ENCODE results near the gene KLHDC4. TPM values are rescaled to one million over a fixed set of nuclear protein-coding genes. Genes with fewer than 3 reads are reported as not detected.
A peak's percentile ranks its signal among the peaks of the same experiment; 100 is the strongest.
"Not testable (repeated sequence)": the region's sequence is repeated elsewhere in the genome, so short reads cannot be mapped to it uniquely, and the experiment has no call there.

KLHDC4 gene
- total RNA-seq, 1 experiment from 2014 or later = 26.4 TPM

GRCh38 chr16:87790292-87791100 lies 24.7 kb upstream of the KLHDC4 start:
- in situ Hi-C loops (cut with HindIII; ENCODE audit: low pct_unique_long_range_greater_than_20kb, low sequenced_read_pairs) = no loop called here
- DNase-seq (ENCODE audit: low read depth, low spot score) = peak; percentile 57

GRCh38 chr16:87789437-87790291 lies 23.9 kb upstream of the KLHDC4 start:
- DNase-seq (ENCODE audit: low read depth, low spot score) = peak; percentile 91
- in situ Hi-C loops (cut with HindIII; ENCODE audit: low pct_unique_long_range_greater_than_20kb, low sequenced_read_pairs) = no loop called here

GRCh38 chr16:87788730-87789436 lies 23.1 kb upstream of the KLHDC4 start:
- in situ Hi-C loops (cut with HindIII; ENCODE audit: low pct_unique_long_range_greater_than_20kb, low sequenced_read_pairs); DNase-seq (ENCODE audit: low read depth, low spot score): not testable (repeated sequence)

GRCh38 chr16:87787451-87788091 lies 21.8 kb upstream of the KLHDC4 start:
- in situ Hi-C loops (cut with HindIII; ENCODE audit: low pct_unique_long_range_greater_than_20kb, low sequenced_read_pairs); DNase-seq (ENCODE audit: low read depth, low spot score): not testable (repeated sequence)

GRCh38 chr16:87784812-87785211 lies 19.0 kb upstream of the KLHDC4 start:
- DNase-seq (ENCODE audit: low read depth, low spot score) = no peak
- in situ Hi-C loops (cut with HindIII; ENCODE audit: low pct_unique_long_range_greater_than_20kb, low sequenced_read_pairs) = no loop called here

- no peak for DNase-seq (ENCODE audit: low read depth, low spot score)
- in situ Hi-C loops (cut with HindIII; ENCODE audit: low pct_unique_long_range_greater_than_20kb, low sequenced_read_pairs) = no loop called here
These were observed 16.2 kb upstream of the KLHDC4 start for GRCh38 chr16:87782033-87782432.

- DNase-seq (ENCODE audit: low read depth, low spot score) = peak; percentile 36
- in situ Hi-C loops (cut with HindIII; ENCODE audit: low pct_unique_long_range_greater_than_20kb, low sequenced_read_pairs) = no loop called here
These were observed 14.7 kb upstream of the KLHDC4 start for GRCh38 chr16:87780385-87780989.

- DNase-seq (ENCODE audit: low read depth, low spot score) = peak; percentile 84
These were observed 13.2 kb upstream of the KLHDC4 start for GRCh38 chr16:87778830-87779579.

GRCh38 chr16:87778476-87778829 lies 12.7 kb upstream of the KLHDC4 start:
- no peak for DNase-seq (ENCODE audit: low read depth, low spot score)
- in situ Hi-C loops (cut with HindIII; ENCODE audit: low pct_unique_long_range_greater_than_20kb, low sequenced_read_pairs) = no loop called here

More at GRCh38 chr16:87778830-87779579, 13.2 kb upstream of the KLHDC4 start:
- in situ Hi-C loops (cut with HindIII; ENCODE audit: low pct_unique_long_range_greater_than_20kb, low sequenced_read_pairs) = no loop called here

- DNase-seq (ENCODE audit: low read depth, low spot score); in situ Hi-C loops (cut with HindIII; ENCODE audit: low pct_unique_long_range_greater_than_20kb, low sequenced_read_pairs): not testable (repeated sequence)
These were observed 8.1 kb upstream of the KLHDC4 start for GRCh38 chr16:87773836-87774235.

GRCh38 chr16:87767456-87767855 lies 1.7 kb upstream of the KLHDC4 start:
- in situ Hi-C loops (cut with HindIII; ENCODE audit: low pct_unique_long_range_greater_than_20kb, low sequenced_read_pairs); DNase-seq (ENCODE audit: low read depth, low spot score): not testable (repeated sequence)

- DNase-seq (ENCODE audit: low read depth, low spot score) = no peak
- in situ Hi-C loops (cut with HindIII; ENCODE audit: low pct_unique_long_range_greater_than_20kb, low sequenced_read_pairs) = no loop called here
These were observed 655 bp upstream of the KLHDC4 start for GRCh38 chr16:87766485-87766797.

- no peak for DNase-seq (ENCODE audit: low read depth, low spot score)
- in situ Hi-C loops (cut with HindIII; ENCODE audit: low pct_unique_long_range_greater_than_20kb, low sequenced_read_pairs) = no loop called here
These were observed 362 bp downstream of the KLHDC4 start for GRCh38 chr16:87765473-87765775.

GRCh38 chr16:87764600-87765472 lies 950 bp downstream of the KLHDC4 start:
- in situ Hi-C loops (cut with HindIII; ENCODE audit: low pct_unique_long_range_greater_than_20kb, low sequenced_read_pairs) = no loop called here
- no peak for DNase-seq (ENCODE audit: low read depth, low spot score)

- DNase-seq (ENCODE audit: low read depth, low spot score) = no peak
- in situ Hi-C loops (cut with HindIII; ENCODE audit: low pct_unique_long_range_greater_than_20kb, low sequenced_read_pairs) = no loop called here
These were observed 3.2 kb downstream of the KLHDC4 start for GRCh38 chr16:87762620-87763019.

- DNase-seq (ENCODE audit: low read depth, low spot score) = no peak
- in situ Hi-C loops (cut with HindIII; ENCODE audit: low pct_unique_long_range_greater_than_20kb, low sequenced_read_pairs) = no loop called here
These were observed 3.7 kb downstream of the KLHDC4 start for GRCh38 chr16:87762071-87762571.

All from SK-MEL-5 (cell line).